OCI-LY7 (cell line): ENCODE measurements around the gene HEPACAM. TPM values are rescaled to one million over a fixed set of nuclear protein-coding genes. Genes with fewer than 3 reads are reported as not detected.
A peak's percentile ranks its signal among the peaks of the same experiment; 100 is the strongest.

Experiments
- BruUV-seq: library from RNA; stranded (reverse); fragments of 400-500 nt; replicated peaks from 2 replicates; lab custom pipeline; 2021; lab: Mats Ljungman, UMichigan
- CTCF ChIA-PET: fragments of 300-600 bp; sonication (Branson Sonifier 250); formaldehyde crosslinking; loops from one replicate; lab custom pipeline; 2022; ENCODE audit warnings: antibody characterized with exemption; ENCODE audit not compliant: unreplicated experiment; lab: Charles Lee
- POLR2A ChIA-PET: fragments of 300-600 bp; sonication (Branson Sonifier 250); formaldehyde crosslinking; loops from one replicate; lab custom pipeline; 2022; ENCODE audit warnings: antibody characterized with exemption; lab: Charles Lee
- DNase-seq: peaks from one replicate; pipeline ENCODE4 v3.0.0-alpha.2; 2015; ENCODE audit warnings: low spot score
- H2AFZ ChIP-seq: fragments of 200-600 bp; sonication (generic), shearing (Covaris generic); 2 replicates; pipeline ENCODE4 v1.6.1; 2014; ENCODE audit warnings: mild to moderate bottlenecking, antibody characterized with exemption, low read length, moderate library complexity
- H3K27ac ChIP-seq: fragments of 200-600 bp; sonication (generic); 2 replicates; pipeline ENCODE4 v1.5.1; 2014; ENCODE audit warnings: mixed run types, low read depth, mild to moderate bottlenecking, moderate library complexity, low read length, inconsistent platforms; ENCODE audit not compliant: poor library complexity, severe bottlenecking
- H3K36me3 ChIP-seq: fragments of 200-600 bp; sonication (generic); 2 replicates; pipeline ENCODE4 v1.6.1; 2014; ENCODE audit warnings: mild to moderate bottlenecking, antibody characterized with exemption, low read length, moderate library complexity, mixed read lengths; ENCODE audit not compliant: insufficient read depth
- H3K4me1 ChIP-seq: fragments of 200-600 bp; sonication (generic); 2 replicates; pipeline ENCODE4 v1.5.1; 2014; ENCODE audit warnings: mild to moderate bottlenecking, low read length; ENCODE audit not compliant: insufficient read depth, poor library complexity, severe bottlenecking
- H3K4me2 ChIP-seq: fragments of 200-600 bp; sonication (generic); 2 replicates; pipeline ENCODE4 v1.6.1; 2014; ENCODE audit warnings: mild to moderate bottlenecking, low read length
- H3K4me3 ChIP-seq: fragments of 200-600 bp; sonication (generic); 2 replicates; pipeline ENCODE4 v1.5.1; 2014; ENCODE audit warnings: mild to moderate bottlenecking, low read depth, low read length; ENCODE audit not compliant: poor library complexity, severe bottlenecking
- H3K79me2 ChIP-seq: fragments of 200-600 bp; sonication (generic); 2 replicates; pipeline ENCODE4 v1.6.1; 2016; ENCODE audit warnings: low read depth, mild to moderate bottlenecking, low read length, moderate library complexity, mixed read lengths; ENCODE audit not compliant: insufficient read depth
- H3K9me2 ChIP-seq: fragments of 200-600 bp; sonication (generic); 2 replicates; pipeline ENCODE4 v1.6.1; 2016; ENCODE audit warnings: mild to moderate bottlenecking, low read length, mixed read lengths; ENCODE audit not compliant: insufficient read depth
- H3K9me3 ChIP-seq: fragments of 200-600 bp; sonication (generic); 2 replicates; pipeline ENCODE4 v1.6.1; 2014; ENCODE audit warnings: mild to moderate bottlenecking, mixed run types, low read length, mixed read lengths
- H4K20me1 ChIP-seq: fragments of 200-600 bp; sonication (generic); 2 replicates; pipeline ENCODE4 v1.6.1; 2014; ENCODE audit warnings: mild to moderate bottlenecking, antibody characterized with exemption, low read length, moderate library complexity, mixed read lengths; ENCODE audit not compliant: insufficient read depth
- CTCF ChIP-seq: fragments of 200-600 bp; sonication (generic); conservative IDR thresholded peaks from 2 replicates; pipeline ENCODE4 v1.5.1; 2014; ENCODE audit warnings: mild to moderate bottlenecking, antibody characterized with exemption, low read length, moderate library complexity, mixed read lengths
- EZH2phosphoT487 ChIP-seq: fragments of 200-600 bp; sonication (generic); IDR thresholded peaks from 2 replicates; pipeline ENCODE4 v1.6.1; 2018; ENCODE audit warnings: low read depth, borderline replicate concordance, mild to moderate bottlenecking, mixed run types, antibody characterized with exemption, low read length, moderate library complexity, mixed read lengths
- intact Hi-C: fragments of 100-400 bp; cut with micrococcal nuclease; formaldehyde crosslinking; loops from one replicate; pipeline ENCODE4 v1.10.0; 2022; ENCODE audit not compliant: unreplicated experiment
- total RNA-seq, 2 experiments: library from RNA; depleted of rRNA in 1 of 2; stranded (reverse); fragments of >200 nt in 1 of 2; shearing (Covaris generic) in 1 of 2; gene quantifications; 2 replicates each; pipeline ENCODE4 v1.2.3, GENCODE V29; 2014 to 2022

HEPACAM gene
- total RNA-seq, 2 experiments from 2014 or later, result not detected

- TF ChIP-seq CTCF (no peak), EZH2phosphoT487 (no peak)
- CTCF ChIA-PET, result interaction anchor here (1.1 kb wide), 1 partner anchor 208 kb away, joined by 4 read pairs; no protein-coding TSS in a partner anchor
- H3K79me2 ChIP-seq, result no peaks in the 10 kb centered on the region
- intact Hi-C loops, result loop anchor here (2.0 kb wide), 3 partner anchors 118 to 394 kb away; partner anchors contain the start of genes SIAE and SPA17
- H2AFZ ChIP-seq, result peak overlapping the region; percentile 93; the same call in 1 of the 2 replicates
- POLR2A ChIA-PET, result interaction anchor here (0.7 to 3.0 kb wide), 4 partner anchors 10 to 158 kb away, joined by 3 to 15 read pairs (median 4); partner anchors contain the start of gene TMEM218
- no peak for DNase-seq
- no peaks in the 10 kb centered on the region for H3K36me3 ChIP-seq
- H3K9me2 ChIP-seq, result no peaks in the 10 kb centered on the region
- peaks cover 24% of the 10 kb centered on the region for H3K4me1 ChIP-seq
- H3K4me3 ChIP-seq, result peak overlapping the region; percentile 87
- no TSS peak for BruUV-seq
- H3K27ac ChIP-seq, result peak overlapping the region; percentile 63
- H3K9me3 ChIP-seq, result no peaks in the 10 kb centered on the region; the same call in 1 of the 2 replicates
- H4K20me1 ChIP-seq, result no peaks in the 10 kb centered on the region
- peak overlapping the region; percentile 99 for H3K4me2 ChIP-seq
Observed at GRCh38 chr11:124955035-124955434, 19.2 kb upstream of the HEPACAM start.

- Histone ChIP-seq H3K4me3 (peak overlapping the region; percentile 87), H4K20me1 (no peaks in the 10 kb centered on the region), H3K9me3 (no peaks in the 10 kb centered on the region; the same call in 1 of the 2 replicates), H2AFZ (peak overlapping the region; percentile 93), H3K79me2 (no peaks in the 10 kb centered on the region), H3K4me2 (peak overlapping the region; percentile 99), H3K36me3 (no peaks in the 10 kb centered on the region), H3K4me1 (peaks cover 24% of the 10 kb centered on the region), H3K27ac (peak overlapping the region; percentile 63), H3K9me2 (no peaks in the 10 kb centered on the region)
- ChIA-PET POLR2A (interaction anchor here (0.5 to 3.0 kb wide), 8 partner anchors 10 to 307 kb away, joined by 3 to 15 read pairs (median 3); partner anchors contain the start of gene TMEM218), CTCF (interaction anchor here (0.6 kb wide), 1 partner anchor 118 kb away, joined by 7 read pairs; no protein-coding TSS in a partner anchor)
- intact Hi-C loops, result loop anchor here (2.0 to 5.0 kb wide), 4 partner anchors 118 to 394 kb away; partner anchors contain the start of genes SIAE, SPA17 and TBRG1
- peak; percentile 8 for DNase-seq
- TF ChIP-seq EZH2phosphoT487 (no peak), CTCF (no peak)
- TSS peak; percentile 80 for BruUV-seq
Observed at GRCh38 chr11:124954590-124954955, 18.7 kb upstream of the HEPACAM start.
